ENCODE results near the gene MLYCD. TPM values are rescaled to one million over a fixed set of nuclear protein-coding genes. Genes with fewer than 3 reads are reported as not detected.

The MLYCD gene
- total RNA-seq, 1 experiment from 2014 or later = 2.0 TPM

DNA sequence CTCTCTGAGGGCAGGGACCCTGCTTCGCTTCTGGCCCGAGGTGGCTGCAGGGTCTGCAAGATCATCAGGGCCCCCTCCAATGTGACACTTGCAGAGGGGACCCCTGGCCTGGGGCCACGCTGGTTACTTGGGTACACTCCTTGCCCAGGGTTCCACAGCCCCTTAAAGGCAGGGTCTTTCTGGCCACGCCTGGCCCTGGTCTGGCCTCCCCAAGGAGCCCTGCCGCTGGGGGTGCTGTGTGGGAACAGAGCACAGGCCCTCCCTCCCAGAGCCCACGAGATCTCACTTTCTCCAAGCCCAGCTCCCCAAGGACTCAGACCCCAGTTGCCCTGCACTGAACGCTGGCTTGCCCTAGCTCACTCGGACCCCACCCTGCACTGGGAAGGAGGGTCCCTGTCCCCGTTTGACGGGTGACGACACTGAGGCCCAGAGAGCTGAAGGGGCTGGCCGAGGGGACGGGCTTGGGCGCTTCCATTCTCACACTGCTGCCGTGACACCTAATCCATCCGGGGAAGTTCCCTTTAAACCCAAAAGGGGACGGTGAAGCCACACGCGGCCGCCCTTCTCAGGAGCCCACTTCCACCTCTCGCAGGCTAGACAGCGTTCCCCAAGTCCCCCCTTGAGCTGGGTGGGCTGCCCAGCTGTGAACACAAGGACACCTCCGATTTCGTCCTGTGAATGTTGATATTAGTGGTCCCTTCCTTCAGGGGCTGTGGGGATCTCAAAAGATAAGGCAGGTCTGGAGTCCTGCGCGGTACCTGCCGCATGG lies 27.2 kb downstream of the MLYCD start:
- no peak overlapping the region for H3K4me3 ChIP-seq (ENCODE audit: low read depth, low read length, poor library complexity, severe bottlenecking)
- POLR2A ChIA-PET (ENCODE audit: low non-redundant PET) = no interaction called here
- H3K4me1 ChIP-seq (ENCODE audit: insufficient read depth, low read length, poor library complexity, severe bottlenecking) = no peaks in the 10 kb centered on the region
- CTCF ChIA-PET = no interaction called here
- H3K27me3 ChIP-seq (replicated peaks; ENCODE audit: insufficient read depth, low read depth, low read length, poor library complexity) = peaks cover 5% of the 10 kb centered on the region
- H3K36me3 ChIP-seq (ENCODE audit: insufficient read depth, low read length, poor library complexity, severe bottlenecking) = no peaks in the 10 kb centered on the region
- H3K9me3 ChIP-seq (ENCODE audit: low read depth, low read length, poor library complexity, severe bottlenecking) = no peaks in the 10 kb centered on the region
- TF ChIP-seq EZH2 (IDR thresholded peaks at IDR 0.05; ENCODE audit: borderline replicate concordance, low read depth, low read length, poor library complexity, severe bottlenecking) = no peak
- TF ChIP-seq, protein P1, sequence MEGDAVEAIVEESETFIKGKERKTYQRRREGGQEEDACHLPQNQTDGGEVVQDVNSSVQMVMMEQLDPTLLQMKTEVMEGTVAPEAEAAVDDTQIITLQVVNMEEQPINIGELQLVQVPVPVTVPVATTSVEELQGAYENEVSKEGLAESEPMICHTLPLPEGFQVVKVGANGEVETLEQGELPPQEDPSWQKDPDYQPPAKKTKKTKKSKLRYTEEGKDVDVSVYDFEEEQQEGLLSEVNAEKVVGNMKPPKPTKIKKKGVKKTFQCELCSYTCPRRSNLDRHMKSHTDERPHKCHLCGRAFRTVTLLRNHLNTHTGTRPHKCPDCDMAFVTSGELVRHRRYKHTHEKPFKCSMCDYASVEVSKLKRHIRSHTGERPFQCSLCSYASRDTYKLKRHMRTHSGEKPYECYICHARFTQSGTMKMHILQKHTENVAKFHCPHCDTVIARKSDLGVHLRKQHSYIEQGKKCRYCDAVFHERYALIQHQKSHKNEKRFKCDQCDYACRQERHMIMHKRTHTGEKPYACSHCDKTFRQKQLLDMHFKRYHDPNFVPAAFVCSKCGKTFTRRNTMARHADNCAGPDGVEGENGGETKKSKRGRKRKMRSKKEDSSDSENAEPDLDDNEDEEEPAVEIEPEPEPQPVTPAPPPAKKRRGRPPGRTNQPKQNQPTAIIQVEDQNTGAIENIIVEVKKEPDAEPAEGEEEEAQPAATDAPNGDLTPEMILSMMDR (conservative IDR thresholded peaks at IDR 0.05; ENCODE audit: low read depth, low read length) = no peak
- DNase-seq (ENCODE audit: low spot score) = no peak
- intact Hi-C loops (cut with micrococcal nuclease; ENCODE audit: unreplicated experiment) = no loop called here
- H3K27ac ChIP-seq (ENCODE audit: low read depth, low read length, poor library complexity, severe bottlenecking) = no peak overlapping the region
- BruUV-seq (replicated peaks) = no TSS peak

DNA sequence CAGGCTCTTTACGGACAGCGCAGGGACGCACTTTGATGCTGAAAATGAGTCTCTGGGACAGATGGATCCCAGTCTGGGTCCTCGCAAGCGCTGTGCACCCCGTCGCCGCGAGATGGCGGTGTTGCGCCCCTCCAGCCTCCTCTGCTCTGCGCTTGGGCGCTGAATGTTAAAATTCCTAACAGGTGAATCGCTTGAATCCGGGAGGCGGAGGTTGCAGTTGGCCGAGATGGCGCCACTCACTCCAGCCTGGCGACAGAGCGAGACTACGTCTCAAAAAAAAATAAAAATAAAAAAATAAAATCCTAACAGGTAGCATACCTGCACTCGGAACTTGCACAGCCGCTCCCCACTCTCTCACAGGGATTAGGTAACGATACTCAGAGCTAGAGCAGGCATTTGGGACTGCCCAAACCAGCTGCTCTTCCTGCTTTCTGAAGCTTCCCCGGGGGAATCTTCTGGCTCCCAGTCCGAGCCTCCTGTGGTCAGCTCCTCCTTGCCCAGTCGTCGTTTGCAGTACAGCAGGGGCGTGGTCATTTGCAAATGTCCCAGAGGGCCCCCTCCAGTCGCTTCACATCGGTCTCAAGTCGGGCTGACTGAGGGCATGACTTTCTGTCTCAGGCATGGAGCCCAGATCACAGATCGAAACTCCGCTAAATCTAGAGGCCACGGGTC lies 27.9 kb downstream of the MLYCD start:
- Histone ChIP-seq H3K4me1 (ENCODE audit: insufficient read depth, low read length, poor library complexity, severe bottlenecking) (no peaks in the 10 kb centered on the region), H3K36me3 (ENCODE audit: insufficient read depth, low read length, poor library complexity, severe bottlenecking) (no peaks in the 10 kb centered on the region), H3K27ac (ENCODE audit: low read depth, low read length, poor library complexity, severe bottlenecking) (no peak overlapping the region), H3K27me3 (replicated peaks; ENCODE audit: insufficient read depth, low read depth, low read length, poor library complexity) (peaks cover 5% of the 10 kb centered on the region), H3K9me3 (ENCODE audit: low read depth, low read length, poor library complexity, severe bottlenecking) (no peaks in the 10 kb centered on the region), H3K4me3 (ENCODE audit: low read depth, low read length, poor library complexity, severe bottlenecking) (no peak overlapping the region)
- BruUV-seq (replicated peaks) = no TSS peak
- CTCF ChIA-PET = no interaction called here
- POLR2A ChIA-PET (ENCODE audit: low non-redundant PET) = no interaction called here
- intact Hi-C loops (cut with micrococcal nuclease; ENCODE audit: unreplicated experiment) = no loop called here
- TF ChIP-seq EZH2 (IDR thresholded peaks at IDR 0.05; ENCODE audit: borderline replicate concordance, low read depth, low read length, poor library complexity, severe bottlenecking) = no peak
- TF ChIP-seq, protein P1 (conservative IDR thresholded peaks at IDR 0.05; ENCODE audit: low read depth, low read length) = peak; percentile 95
- DNase-seq (ENCODE audit: low spot score) = peak; percentile 61

DNA sequence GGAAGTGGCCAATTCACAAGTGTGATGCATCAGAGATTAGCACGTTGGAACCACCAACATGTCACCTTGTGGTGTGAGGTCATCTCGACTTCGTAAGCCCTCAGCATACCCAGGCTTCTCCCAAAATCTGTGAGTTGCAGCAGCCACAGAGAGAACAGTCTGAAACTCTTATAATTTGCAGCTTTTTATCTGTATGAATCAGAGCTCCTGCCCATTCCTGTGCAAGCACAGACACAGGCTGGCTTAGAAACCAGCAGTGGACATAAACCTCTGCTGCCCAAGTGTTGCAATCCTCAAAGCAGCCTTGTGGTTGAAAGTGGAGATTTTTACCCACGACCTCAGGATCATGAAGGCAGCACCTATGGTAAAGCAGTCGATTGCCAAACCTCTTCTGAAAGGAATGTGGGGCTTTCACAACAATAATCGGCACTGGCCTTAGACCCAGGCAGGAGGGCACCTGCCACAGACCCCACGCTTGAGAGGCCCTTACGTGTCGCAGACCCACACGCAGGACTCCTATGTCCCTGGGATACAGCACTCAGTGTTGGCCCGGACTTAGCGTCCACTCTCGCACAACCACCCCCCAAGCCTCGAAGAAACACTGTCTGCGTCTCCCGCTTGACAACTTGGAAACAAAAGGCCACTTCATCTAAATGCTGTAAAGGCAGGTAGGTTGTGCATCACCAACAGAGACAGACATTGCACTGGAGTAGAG lies 29.6 kb downstream of the MLYCD start:
- Histone ChIP-seq H3K27ac (ENCODE audit: low read depth, low read length, poor library complexity, severe bottlenecking) (no peak overlapping the region), H3K4me1 (ENCODE audit: insufficient read depth, low read length, poor library complexity, severe bottlenecking) (no peaks in the 10 kb centered on the region), H3K36me3 (ENCODE audit: insufficient read depth, low read length, poor library complexity, severe bottlenecking) (no peaks in the 10 kb centered on the region), H3K27me3 (replicated peaks; ENCODE audit: insufficient read depth, low read depth, low read length, poor library complexity) (peaks cover 5% of the 10 kb centered on the region), H3K9me3 (ENCODE audit: low read depth, low read length, poor library complexity, severe bottlenecking) (no peaks in the 10 kb centered on the region), H3K4me3 (ENCODE audit: low read depth, low read length, poor library complexity, severe bottlenecking) (no peak overlapping the region)
- no peak for DNase-seq (ENCODE audit: low spot score)
- no TSS peak for BruUV-seq (replicated peaks)
- TF ChIP-seq, protein P1 (conservative IDR thresholded peaks at IDR 0.05; ENCODE audit: low read depth, low read length) = no peak
- no peak for TF ChIP-seq EZH2 (IDR thresholded peaks at IDR 0.05; ENCODE audit: borderline replicate concordance, low read depth, low read length, poor library complexity, severe bottlenecking)
- intact Hi-C loops (cut with micrococcal nuclease; ENCODE audit: unreplicated experiment) = no loop called here
- CTCF ChIA-PET = no interaction called here
- POLR2A ChIA-PET (ENCODE audit: low non-redundant PET) = no interaction called here

Data from A673 (cell line).